ENCODE measurements around the gene CYP4V2.

GRCh38 chr4:186149872-186150271, 41.5 kb upstream of the CYP4V2 start:
- TF ChIP-seq ZNF384 (IDR thresholded peaks at IDR 0.05) (no peak), ELF4 (IDR thresholded peaks at IDR 0.05) (no peak), NFRKB (IDR thresholded peaks at IDR 0.05) (no peak), SUZ12 (IDR thresholded peaks at IDR 0.05) (no peak), SP1 (IDR thresholded peaks at IDR 0.05) (no peak), PKNOX1 (IDR thresholded peaks at IDR 0.05) (no peak), FOXA1 (IDR thresholded peaks at IDR 0.05) (no peak), ARNT (IDR thresholded peaks at IDR 0.05) (no peak), L3MBTL2 (conservative IDR thresholded peaks at IDR 0.05) (no peak), BHLHE40 (IDR thresholded peaks at IDR 0.05; ENCODE audit: borderline replicate concordance) (no peak), FOXM1 (IDR thresholded peaks at IDR 0.05; ENCODE audit: borderline replicate concordance) (no peak), TARDBP (IDR thresholded peaks at IDR 0.05) (no peak), FOXK2 (IDR thresholded peaks at IDR 0.05) (no peak)

All from HEK293T (cell line).